NT2/D1 (cell line): ENCODE results near the gene ISYNA1.
A peak's percentile ranks its signal among the peaks of the same experiment; 100 is the strongest.
"Not testable (repeated sequence)": the region's sequence is repeated elsewhere in the genome, so short reads cannot be mapped to it uniquely, and the experiment has no call there.

Source experiments
- DNase-seq: peaks from one replicate; pipeline ENCODE4 v3.0.0-alpha.2; 2011; ENCODE audit warnings: low read depth, low spot score
- H3K27me3 ChIP-seq: 2 replicates; pipeline ENCODE4 v1.6.0; 2011; ENCODE audit warnings: mild to moderate bottlenecking; ENCODE audit not compliant: insufficient read length, insufficient read depth
- H3K36me3 ChIP-seq: 2 replicates; pipeline ENCODE4 v1.6.1; 2011; ENCODE audit warnings: mild to moderate bottlenecking, low read length, mixed read lengths; ENCODE audit not compliant: insufficient read depth, insufficient read length
- H3K4me1 ChIP-seq: 2 replicates; pipeline ENCODE4 v1.5.1; 2011; ENCODE audit not compliant: insufficient read depth, insufficient read length
- H3K4me3 ChIP-seq: 2 replicates; pipeline ENCODE4 v1.5.1; 2011; ENCODE audit warnings: low read depth; ENCODE audit not compliant: insufficient read length
- H3K9ac ChIP-seq: 2 replicates; pipeline ENCODE4 v1.6.0; 2011; ENCODE audit warnings: low read depth; ENCODE audit not compliant: insufficient read length
- H3K9me3 ChIP-seq: 2 replicates; pipeline ENCODE4 v1.5.1; 2011; ENCODE audit warnings: mild to moderate bottlenecking, low read length; ENCODE audit not compliant: insufficient read depth
- SUZ12 ChIP-seq: IDR thresholded peaks from 2 replicates; pipeline ENCODE4 v1.6.1; 2011; ENCODE audit not compliant: insufficient read length, insufficient read depth; ENCODE audit errors: extremely low read depth
- YY1 ChIP-seq: IDR thresholded peaks from 2 replicates; pipeline ENCODE4 v1.6.1; 2011; ENCODE audit not compliant: insufficient read length, insufficient read depth
- ZNF274 ChIP-seq: IDR thresholded peaks from 2 replicates; pipeline ENCODE4 v1.6.1; 2011; ENCODE audit warnings: mild to moderate bottlenecking, low read depth, low read length

Gene ISYNA1

GRCh38 chr19:18406749-18407148, 31.2 kb downstream of the ISYNA1 start:
- H3K4me1 ChIP-seq: no peaks in the 10 kb centered on the region
- no peak for TF ChIP-seq YY1
- no peak overlapping the region for H3K4me3 ChIP-seq
- no peaks in the 10 kb centered on the region for H3K9me3 ChIP-seq
- no peak overlapping the region for H3K9ac ChIP-seq
- H3K36me3 ChIP-seq: no peaks in the 10 kb centered on the region
- H3K27me3 ChIP-seq: no peaks in the 10 kb centered on the region
- no peak for DNase-seq

DNA sequence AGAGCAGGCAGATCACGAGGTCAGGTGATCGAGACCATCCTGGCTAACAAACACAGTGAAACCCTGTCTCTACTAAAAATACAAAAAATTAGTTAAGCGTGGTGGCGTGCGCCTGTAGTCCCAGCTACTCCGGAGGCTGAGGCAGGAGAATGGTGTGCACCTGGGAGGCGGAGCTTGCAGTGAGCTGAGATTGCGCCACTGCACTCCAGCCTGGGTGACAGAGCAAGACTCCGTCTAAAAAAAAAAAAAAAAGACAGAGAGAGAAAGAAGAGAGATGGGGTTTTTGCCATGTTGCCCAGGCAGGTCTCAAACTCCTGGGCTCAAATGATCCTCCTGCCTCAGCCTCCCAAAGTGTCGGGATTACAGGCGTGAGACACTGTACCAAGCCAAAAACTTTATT, 32.2 kb downstream of the ISYNA1 start:
- not testable (repeated sequence) for H3K4me3 ChIP-seq, H3K4me1 ChIP-seq, H3K36me3 ChIP-seq, H3K27me3 ChIP-seq, H3K9me3 ChIP-seq, H3K9ac ChIP-seq, DNase-seq

GRCh38 chr19:18402455-18403248, 35.3 kb downstream of the ISYNA1 start:
- not testable (repeated sequence) for H3K36me3 ChIP-seq, H3K9me3 ChIP-seq, H3K4me3 ChIP-seq, DNase-seq, H3K27me3 ChIP-seq, H3K4me1 ChIP-seq
- H3K9ac ChIP-seq: peak overlapping the region; percentile 10

- peak; percentile 58 for DNase-seq
- TF ChIP-seq ZNF274 (no peak), YY1 (no peak), SUZ12 (no peak)
- Histone ChIP-seq H3K9me3 (no peaks in the 10 kb centered on the region), H3K36me3 (no peaks in the 10 kb centered on the region), H3K27me3 (peaks cover 6% of the 10 kb centered on the region), H3K4me3 (no peak overlapping the region), H3K9ac (peak overlapping the region; percentile 53), H3K4me1 (peaks cover 10% of the 10 kb centered on the region)
Measured at GRCh38 chr19:18401580-18402112, 36.3 kb downstream of the ISYNA1 start.

DNA sequence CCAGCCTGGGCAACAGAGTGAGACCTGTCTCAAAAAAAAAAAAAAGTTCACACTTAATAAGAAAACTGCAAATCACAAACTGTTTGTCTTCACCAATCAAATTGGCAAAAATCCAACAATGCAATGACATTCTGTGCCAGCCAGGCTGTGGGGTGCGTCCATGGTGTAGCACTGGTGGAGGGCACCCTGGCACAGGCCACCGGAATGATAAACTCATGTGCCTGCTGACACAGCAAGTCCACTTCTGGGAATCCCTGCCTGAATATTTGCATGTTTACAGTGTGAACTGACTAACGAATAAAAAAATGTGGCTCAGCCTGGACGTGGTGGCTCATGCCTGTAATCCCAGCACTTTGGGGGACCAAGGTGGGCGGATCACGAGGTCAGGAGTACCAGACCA, 38.9 kb downstream of the ISYNA1 start:
- DNase-seq: no peak
- Histone ChIP-seq H3K27me3 (peaks cover 6% of the 10 kb centered on the region), H3K36me3 (no peaks in the 10 kb centered on the region), H3K4me1 (peaks cover 12% of the 10 kb centered on the region), H3K9me3 (no peaks in the 10 kb centered on the region), H3K4me3 (no peak overlapping the region), H3K9ac (no peak overlapping the region)
- no peak for TF ChIP-seq SUZ12
- no peak for TF ChIP-seq YY1
- no peak for TF ChIP-seq ZNF274

DNA sequence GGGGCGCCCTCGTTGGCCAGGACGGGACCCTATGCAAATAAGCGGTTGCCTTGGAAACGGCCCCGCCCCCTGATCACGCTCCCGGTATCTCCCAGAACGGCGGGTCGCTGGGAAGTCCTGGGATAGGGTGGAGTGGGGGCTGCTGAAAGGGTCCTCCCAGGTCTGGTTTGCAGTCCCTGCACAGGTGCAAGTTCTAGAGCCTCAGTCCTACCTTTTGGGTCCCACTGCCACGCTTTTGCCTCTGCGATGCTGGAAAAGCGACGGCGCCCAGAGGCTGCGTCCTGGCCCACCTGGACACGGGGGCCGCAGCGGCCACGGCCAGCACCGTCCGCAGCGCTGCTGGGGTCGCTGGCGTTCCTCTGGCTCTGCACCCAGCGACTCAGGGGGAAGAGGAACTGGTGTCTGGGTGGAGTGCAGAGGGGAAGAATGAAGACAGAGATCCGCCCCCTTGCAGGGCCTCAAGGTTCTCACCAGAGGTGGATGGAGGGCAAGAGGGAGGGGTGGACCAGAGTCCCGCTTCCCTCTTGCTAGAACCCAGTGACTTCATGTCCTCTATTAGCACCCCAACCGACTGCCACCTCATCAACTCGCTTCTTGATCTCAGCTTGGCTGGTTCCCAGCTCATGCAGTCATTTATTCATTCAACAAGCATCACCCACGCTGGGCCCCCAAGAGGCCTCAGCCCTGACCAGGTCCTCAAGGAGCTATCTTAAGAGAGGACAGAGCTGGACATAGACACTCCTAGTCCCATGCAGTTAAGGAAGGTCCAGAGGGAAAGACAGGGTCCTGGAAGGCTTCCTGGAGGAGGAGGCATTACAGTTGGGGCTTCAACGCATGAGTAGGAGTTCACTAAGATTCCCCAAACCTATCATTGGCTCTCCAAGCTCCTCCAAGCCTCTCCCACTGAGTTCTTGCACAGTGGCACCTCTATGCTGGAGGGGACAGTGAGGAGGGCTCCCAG, 40.4 kb downstream of the ISYNA1 start, which contains the start of gene LRRC25:
TSS of gene LRRC25 (minus strand) at position 381 of the 961 bp plus-strand sequence. CDS start 659 bp downstream, outside the sequence.
- H3K4me1 ChIP-seq: peaks cover 17% of the 10 kb centered on the region
- peak; percentile 23 for DNase-seq
- TF ChIP-seq YY1: no peak
- TF ChIP-seq ZNF274: no peak
- TF ChIP-seq SUZ12: no peak
- peak within 1 kb of the TSS; percentile 4 for H3K9ac ChIP-seq
- H3K27me3 ChIP-seq: peaks cover 6% of the 10 kb centered on the region
- H3K4me3 ChIP-seq: no peak within 1 kb of the TSS
- no peaks in the 10 kb centered on the region for H3K9me3 ChIP-seq
- H3K36me3 ChIP-seq: no peaks in the 10 kb centered on the region

DNA sequence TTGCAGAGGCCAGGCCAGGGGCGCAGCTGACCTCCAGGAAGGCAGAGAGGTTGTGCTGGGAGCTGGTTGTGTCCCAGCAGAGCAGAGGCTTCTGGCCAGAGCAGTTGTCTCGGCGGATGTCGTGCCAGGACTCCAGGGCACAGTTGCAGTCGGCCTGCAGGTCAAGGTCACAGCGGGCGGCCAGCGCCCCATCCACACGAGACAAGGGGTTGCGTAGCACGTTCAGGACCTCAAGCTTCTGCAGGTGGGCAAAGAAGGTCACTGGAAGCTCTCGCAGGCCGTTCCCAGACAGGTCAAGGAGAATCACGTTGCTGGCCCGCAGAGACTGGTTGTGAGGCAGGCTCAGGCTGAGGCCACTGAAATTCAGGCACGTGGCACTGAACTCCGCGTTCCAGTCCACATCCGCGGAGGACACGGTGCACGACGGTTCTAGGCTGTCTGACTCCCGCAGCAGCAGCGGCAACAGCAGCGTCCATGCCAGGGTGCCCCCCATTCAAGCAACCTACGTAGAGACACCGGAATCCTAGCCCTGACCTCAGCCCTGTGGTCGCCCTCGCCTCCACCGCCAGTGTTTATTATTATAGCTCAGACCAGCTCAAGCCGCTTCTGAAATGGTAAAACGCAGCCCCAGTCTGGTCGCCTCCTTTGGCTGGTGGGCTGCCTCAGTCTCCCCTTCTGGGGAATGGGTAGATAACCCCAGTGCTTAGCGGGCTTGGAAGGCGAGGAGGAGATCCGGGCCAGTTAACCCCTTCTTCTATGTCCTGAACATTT, 41.3 kb downstream of the ISYNA1 start:
- Histone ChIP-seq H3K9me3 (no peaks in the 10 kb centered on the region), H3K4me3 (no peak overlapping the region), H3K27me3 (peaks cover 6% of the 10 kb centered on the region), H3K9ac (no peak overlapping the region), H3K36me3 (no peaks in the 10 kb centered on the region), H3K4me1 (peaks cover 18% of the 10 kb centered on the region)
- no peak for TF ChIP-seq ZNF274
- no peak for TF ChIP-seq YY1
- TF ChIP-seq SUZ12: no peak
- no peak for DNase-seq
